PC-9 (cell line): ENCODE measurements around the gene SLC9A3. TPM values are rescaled to one million over a fixed set of nuclear protein-coding genes. Genes with fewer than 3 reads are reported as not detected.

Source experiments
- BruUV-seq: library from RNA; stranded (reverse); fragments of 400-500 nt; replicated peaks from 2 replicates; lab custom pipeline; 2021; lab: Mats Ljungman, UMichigan
- CTCF ChIA-PET: fragments of 300-600 bp; sonication (Branson Sonifier 250); formaldehyde crosslinking; loops from one replicate; lab custom pipeline; 2022; ENCODE audit warnings: antibody characterized with exemption; lab: Charles Lee
- POLR2A ChIA-PET: fragments of 300-600 bp; sonication (Branson Sonifier 250); formaldehyde crosslinking; loops from one replicate; lab custom pipeline; 2022; ENCODE audit warnings: antibody characterized with exemption; ENCODE audit not compliant: unreplicated experiment; lab: Charles Lee
- DNase-seq, 2 experiments: peaks; one replicate each; pipeline versions ENCODE4 v3.0.0 to v3.0.0-alpha.2; 2015 to 2022; ENCODE audit warnings: mixed read lengths in 1 of 2
- H2AFZ ChIP-seq: fragments of 200-600 bp; sonication (generic); 2 replicates; pipeline ENCODE4 v1.8.1; 2017; ENCODE audit warnings: antibody characterized with exemption
- H3F3A ChIP-seq: fragments of 200-600 bp; sonication (generic); 2 replicates; pipeline ENCODE4 v1.8.1; 2017; ENCODE audit warnings: antibody characterized with exemption, mild to moderate bottlenecking, low read depth; ENCODE audit not compliant: insufficient read depth
- H3K27ac ChIP-seq: fragments of 200-600 bp; sonication (generic); 2 replicates; pipeline ENCODE4 v1.6.1; 2016; ENCODE audit warnings: mixed run types
- H3K27me3 ChIP-seq: fragments of 200-600 bp; sonication (generic); 2 replicates; pipeline ENCODE4 v1.6.1; 2016; ENCODE audit warnings: low read depth, mixed run types; ENCODE audit not compliant: insufficient read depth
- H3K36me3 ChIP-seq: fragments of 200-600 bp; sonication (generic); 2 replicates; pipeline ENCODE4 v1.6.1; 2016; ENCODE audit warnings: low read depth, mixed run types
- H3K4me1 ChIP-seq: fragments of 200-600 bp; sonication (generic); replicated peaks from 2 replicates; pipeline ENCODE4 v1.6.1; 2016; ENCODE audit warnings: mixed run types; ENCODE audit not compliant: insufficient read depth
- H3K4me2 ChIP-seq: fragments of 200-600 bp; sonication (generic); 2 replicates; pipeline ENCODE4 v1.6.1; 2017; ENCODE audit warnings: mixed run types
- H3K4me3 ChIP-seq: fragments of 200-600 bp; sonication (generic); 2 replicates; pipeline ENCODE4 v1.6.1; 2016; ENCODE audit warnings: mixed run types
- H3K79me2 ChIP-seq: fragments of 200-600 bp; sonication (generic); 2 replicates; pipeline ENCODE4 v1.6.1; 2017; ENCODE audit warnings: low read depth, mixed run types
- H3K9me2 ChIP-seq: fragments of 200-600 bp; sonication (generic); 2 replicates; pipeline ENCODE4 v1.8.1; 2017; ENCODE audit warnings: mild to moderate bottlenecking; ENCODE audit not compliant: insufficient read depth
- H3K9me3 ChIP-seq: fragments of 200-600 bp; sonication (generic); 2 replicates; pipeline ENCODE4 v1.8.1; 2016; ENCODE audit warnings: low read depth; ENCODE audit not compliant: insufficient read depth
- H4K20me1 ChIP-seq: fragments of 200-600 bp; sonication (generic); 2 replicates; pipeline ENCODE4 v1.8.1; 2017; ENCODE audit not compliant: insufficient read depth
- EZH2 ChIP-seq: fragments of 200-600 bp; sonication (generic); IDR thresholded peaks from 2 replicates; pipeline ENCODE4 v1.8.0; 2017; ENCODE audit warnings: antibody characterized with exemption, low read depth
- intact Hi-C: fragments of 100-400 bp; cut with micrococcal nuclease; formaldehyde crosslinking; loops from one replicate; pipeline ENCODE4 v1.10.0; 2022; ENCODE audit not compliant: unreplicated experiment
- total RNA-seq: library from RNA; stranded (reverse); gene quantifications from 2 replicates; pipeline ENCODE4 v1.2.3, GENCODE V29; 2021
- TF ChIP-seq, protein P1 (sequence below): fragments of 200-600 bp; sonication (generic); conservative IDR thresholded peaks from 2 replicates; pipeline ENCODE4 v1.6.1; 2017; ENCODE audit warnings: mixed run types, antibody characterized with exemption, mild to moderate bottlenecking, moderate library complexity

SLC9A3 gene
- total RNA-seq, 1 experiment from 2014 or later: 5.6 TPM

DNA sequence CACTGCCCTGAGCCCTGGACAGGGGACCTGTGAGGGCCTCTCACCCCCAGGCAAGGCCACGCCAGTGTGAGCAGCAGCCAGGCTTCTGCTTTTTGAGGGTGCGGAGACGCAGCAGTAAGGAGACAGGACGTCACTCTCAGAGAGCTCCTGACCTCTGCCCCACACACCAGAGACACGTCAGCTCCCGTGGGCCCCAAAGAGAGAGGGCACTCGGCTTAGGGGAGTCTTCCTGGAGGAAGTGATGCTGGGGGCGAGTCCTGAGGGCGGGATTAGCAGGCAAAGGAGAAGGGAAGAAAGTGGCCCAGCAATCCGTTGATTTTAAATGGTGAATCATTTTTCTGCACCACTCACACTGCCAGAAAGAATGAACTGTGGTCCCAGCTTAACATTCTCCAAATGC, 24.0 kb upstream of the SLC9A3 start:
- Histone ChIP-seq H3K27ac (no peak overlapping the region), H3K36me3 (no peaks in the 10 kb centered on the region), H3K9me3 (0 out of 2 replicates have a peak, but pooled peaks cover 3% of the 10 kb centered on the region), H3K9me2 (no peaks in the 10 kb centered on the region), H3K4me1 (no peaks in the 10 kb centered on the region), H3F3A (no peaks in the 10 kb centered on the region), H3K79me2 (no peaks in the 10 kb centered on the region), H4K20me1 (no peaks in the 10 kb centered on the region; the same call in 1 of the 2 replicates), H3K27me3 (peaks cover 89% of the 10 kb centered on the region), H2AFZ (no peak overlapping the region), H3K4me3 (no peak overlapping the region), H3K4me2 (no peak overlapping the region)
- TF ChIP-seq EZH2: no peak
- TF ChIP-seq, protein P1, sequence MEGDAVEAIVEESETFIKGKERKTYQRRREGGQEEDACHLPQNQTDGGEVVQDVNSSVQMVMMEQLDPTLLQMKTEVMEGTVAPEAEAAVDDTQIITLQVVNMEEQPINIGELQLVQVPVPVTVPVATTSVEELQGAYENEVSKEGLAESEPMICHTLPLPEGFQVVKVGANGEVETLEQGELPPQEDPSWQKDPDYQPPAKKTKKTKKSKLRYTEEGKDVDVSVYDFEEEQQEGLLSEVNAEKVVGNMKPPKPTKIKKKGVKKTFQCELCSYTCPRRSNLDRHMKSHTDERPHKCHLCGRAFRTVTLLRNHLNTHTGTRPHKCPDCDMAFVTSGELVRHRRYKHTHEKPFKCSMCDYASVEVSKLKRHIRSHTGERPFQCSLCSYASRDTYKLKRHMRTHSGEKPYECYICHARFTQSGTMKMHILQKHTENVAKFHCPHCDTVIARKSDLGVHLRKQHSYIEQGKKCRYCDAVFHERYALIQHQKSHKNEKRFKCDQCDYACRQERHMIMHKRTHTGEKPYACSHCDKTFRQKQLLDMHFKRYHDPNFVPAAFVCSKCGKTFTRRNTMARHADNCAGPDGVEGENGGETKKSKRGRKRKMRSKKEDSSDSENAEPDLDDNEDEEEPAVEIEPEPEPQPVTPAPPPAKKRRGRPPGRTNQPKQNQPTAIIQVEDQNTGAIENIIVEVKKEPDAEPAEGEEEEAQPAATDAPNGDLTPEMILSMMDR: no peak
- intact Hi-C loops: no loop called here
- no TSS peak for BruUV-seq
- ChIA-PET POLR2A (interaction anchor here (0.6 kb wide), 1 partner anchor 212 kb away, joined by 7 read pairs; no protein-coding TSS in a partner anchor), CTCF (no interaction called here)
- DNase-seq: no peak

DNA sequence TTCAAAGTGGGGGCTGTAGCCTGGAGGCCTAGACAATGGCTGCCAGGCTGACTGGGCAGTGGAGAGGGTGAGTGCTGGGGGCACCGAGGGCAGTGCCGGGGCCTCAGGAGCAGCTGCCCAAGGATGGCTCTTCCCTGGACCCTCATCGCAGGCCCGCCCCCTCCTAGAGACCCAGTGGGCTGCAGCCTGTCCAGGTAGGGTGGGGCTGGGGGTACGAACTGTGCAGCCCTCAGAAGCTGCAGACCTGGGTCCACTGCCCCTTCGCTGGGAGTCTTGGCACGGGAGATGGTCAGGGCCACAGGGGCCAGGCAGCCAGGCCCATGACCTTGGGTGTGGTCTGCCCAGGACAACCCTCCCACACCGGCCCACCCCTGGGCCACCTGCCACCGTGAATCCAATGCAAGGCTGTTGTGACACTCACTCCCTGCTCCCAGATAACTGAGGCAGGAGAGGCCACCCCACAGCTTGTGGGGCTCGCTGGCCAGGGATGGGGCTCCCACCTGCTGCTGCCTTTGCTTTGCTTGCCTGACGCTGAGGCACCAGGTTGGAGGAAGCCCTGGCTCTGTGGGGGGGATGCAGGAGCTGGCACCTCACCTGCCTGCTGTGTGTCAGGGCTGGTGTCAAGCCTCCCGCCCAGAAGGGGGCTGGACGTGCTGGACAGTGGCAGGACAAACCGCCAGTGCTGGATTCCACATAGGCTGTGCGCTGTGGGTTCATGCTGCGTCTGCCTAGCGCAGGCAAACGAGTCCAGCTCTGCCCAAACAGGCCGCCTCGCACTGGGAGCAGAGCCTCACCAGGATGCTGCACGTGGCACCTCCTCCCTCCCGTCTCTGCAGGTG, 23.1 kb upstream of the SLC9A3 start:
- Histone ChIP-seq H4K20me1 (no peaks in the 10 kb centered on the region; the same call in 1 of the 2 replicates), H3F3A (no peaks in the 10 kb centered on the region), H3K4me3 (no peak overlapping the region), H3K9me3 (0 out of 2 replicates have a peak, but pooled peaks cover 3% of the 10 kb centered on the region), H3K27me3 (peaks cover 99% of the 10 kb centered on the region), H3K4me1 (no peaks in the 10 kb centered on the region), H3K4me2 (no peak overlapping the region), H2AFZ (no peak overlapping the region), H3K9me2 (no peaks in the 10 kb centered on the region), H3K27ac (no peak overlapping the region), H3K36me3 (no peaks in the 10 kb centered on the region), H3K79me2 (no peaks in the 10 kb centered on the region)
- intact Hi-C loops: no loop called here
- no TSS peak for BruUV-seq
- TF ChIP-seq, protein P1: no peak
- no peak for TF ChIP-seq EZH2
- no peak for DNase-seq
- ChIA-PET CTCF (no interaction called here), POLR2A (interaction anchor here (0.6 kb wide), 1 partner anchor 211 kb away, joined by 7 read pairs; no protein-coding TSS in a partner anchor)

DNA sequence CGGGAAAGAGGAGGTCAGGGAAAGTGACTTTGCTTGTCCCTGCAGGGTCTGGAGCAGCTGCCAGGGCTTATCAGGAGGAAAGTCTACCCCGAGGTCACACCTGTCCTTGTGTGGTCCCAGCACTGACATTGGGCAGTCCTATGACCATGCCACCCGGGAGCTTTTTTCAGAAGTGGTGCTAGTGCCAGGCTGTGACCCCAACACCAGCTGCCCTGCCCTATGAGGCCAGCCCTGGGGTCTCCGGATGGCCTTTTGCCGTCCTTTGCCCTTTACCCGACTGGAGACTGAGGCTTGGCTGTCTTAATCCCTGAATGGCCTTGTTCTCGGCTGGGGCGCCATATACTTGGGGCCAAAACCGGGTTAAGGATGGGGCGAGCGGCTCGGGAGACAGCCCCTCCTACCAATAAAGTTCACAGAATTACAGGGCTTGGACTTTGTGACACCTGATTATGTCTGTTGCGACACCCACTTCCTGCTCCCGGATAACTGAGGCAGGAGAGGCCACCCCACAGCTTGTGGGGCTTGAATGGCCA, 22.2 kb upstream of the SLC9A3 start:
- CTCF ChIA-PET: no interaction called here
- POLR2A ChIA-PET: no interaction called here

More for the DNA sequence above, 22.2 kb upstream of the SLC9A3 start:
- H3K27ac ChIP-seq: no peak overlapping the region
- no peaks in the 10 kb centered on the region for H3F3A ChIP-seq
- no peaks in the 10 kb centered on the region for H3K4me1 ChIP-seq
- no peak overlapping the region for H3K4me2 ChIP-seq
- no peaks in the 10 kb centered on the region for H3K9me2 ChIP-seq
- no peak overlapping the region for H3K4me3 ChIP-seq
- H2AFZ ChIP-seq: no peak overlapping the region
- H3K9me3 ChIP-seq: 0 out of 2 replicates have a peak, but pooled peaks cover 3% of the 10 kb centered on the region
- no peak for TF ChIP-seq EZH2
- TF ChIP-seq, protein P1: no peak
- no peaks in the 10 kb centered on the region; the same call in 1 of the 2 replicates for H4K20me1 ChIP-seq
- no peaks in the 10 kb centered on the region for H3K36me3 ChIP-seq
- no peaks in the 10 kb centered on the region for H3K79me2 ChIP-seq
- peaks cover 99% of the 10 kb centered on the region for H3K27me3 ChIP-seq
- no TSS peak for BruUV-seq
- no peak for DNase-seq
- intact Hi-C loops: no loop called here
